Tongue (tissue), 2 donors: ENCODE measurements around the gene GATC. TPM values are rescaled to one million over a fixed set of nuclear protein-coding genes. Genes with fewer than 3 reads are reported as not detected.
"Not testable (repeated sequence)": the region's sequence is repeated elsewhere in the genome, so short reads cannot be mapped to it uniquely, and the experiment has no call there.

Source experiments
- DNase-seq: peaks from one replicate; pipeline ENCODE4 v3.0.0-alpha.2; 2015
- total RNA-seq: library from RNA; depleted of rRNA; stranded (reverse); fragments of >200 nt; gene quantifications from one replicate; pipeline ENCODE4 v1.2.3, GENCODE V29; 2014

Gene GATC
- total RNA-seq, 1 donor from 2014 or later, result 18.5 TPM

DNA sequence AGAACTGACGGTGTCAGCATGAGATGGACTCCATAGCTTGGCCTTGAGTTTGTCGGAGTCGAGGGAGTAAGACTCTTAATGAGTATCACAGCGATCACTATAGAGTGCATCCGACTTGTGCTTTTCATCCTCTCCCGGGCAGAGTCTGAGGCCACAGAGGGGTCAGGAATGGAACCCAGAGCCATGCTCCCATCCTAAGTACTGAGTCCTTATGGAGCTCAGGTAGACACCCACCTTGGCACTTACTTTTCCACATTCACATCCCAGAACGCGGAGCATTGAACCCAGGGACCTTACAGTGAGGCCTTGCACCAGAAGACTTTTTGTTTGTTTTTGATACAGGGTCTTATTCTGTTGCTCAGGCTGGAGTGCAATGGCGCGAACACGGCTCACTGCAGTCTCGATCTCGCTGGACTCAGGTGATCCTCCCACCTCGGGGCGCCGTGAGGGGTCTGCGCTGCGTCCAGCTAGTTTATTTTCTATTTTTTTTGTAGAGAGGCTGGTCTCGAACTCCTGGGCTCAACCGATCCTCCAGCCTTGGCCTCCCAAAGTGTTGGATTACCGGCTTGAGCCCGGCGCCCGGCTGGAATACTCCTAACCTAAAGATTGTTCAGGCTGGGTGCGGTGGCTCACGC, 24.0 kb downstream of the GATC start:
- DNase-seq, result peak; percentile 33

- DNase-seq, result no peak
Measured at GRCh38 chr12:120472521-120472920, 26.3 kb downstream of the GATC start.

GRCh38 chr12:120473807-120474615, 27.8 kb downstream of the GATC start:
- no peak for DNase-seq

GRCh38 chr12:120474616-120474960, 28.3 kb downstream of the GATC start:
- DNase-seq, result peak; percentile 56

DNA sequence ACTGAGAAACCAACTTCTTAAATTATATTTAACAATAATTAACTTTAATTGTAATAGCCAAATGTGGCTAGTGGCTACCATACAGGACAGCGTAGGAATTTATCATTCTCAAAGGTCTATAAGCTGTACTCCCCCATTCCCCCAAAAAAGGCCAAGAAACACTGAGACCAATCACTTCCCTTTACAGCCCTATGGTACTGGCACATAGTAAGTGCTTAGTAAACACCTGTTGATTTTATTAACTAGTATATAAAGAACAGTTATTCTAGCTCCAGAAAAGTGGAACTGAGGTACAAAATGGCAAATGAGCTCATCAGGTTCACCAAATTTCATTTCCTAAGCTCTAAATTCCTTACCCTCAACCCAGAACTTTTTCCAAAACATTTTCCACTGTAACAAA, 29.4 kb downstream of the GATC start:
- DNase-seq, result no peak

- no peak for DNase-seq
Measured at GRCh38 chr12:120479458-120479857, 33.2 kb downstream of the GATC start.

- DNase-seq, result no peak
Measured at GRCh38 chr12:120480211-120480610, 34.0 kb downstream of the GATC start.

DNA sequence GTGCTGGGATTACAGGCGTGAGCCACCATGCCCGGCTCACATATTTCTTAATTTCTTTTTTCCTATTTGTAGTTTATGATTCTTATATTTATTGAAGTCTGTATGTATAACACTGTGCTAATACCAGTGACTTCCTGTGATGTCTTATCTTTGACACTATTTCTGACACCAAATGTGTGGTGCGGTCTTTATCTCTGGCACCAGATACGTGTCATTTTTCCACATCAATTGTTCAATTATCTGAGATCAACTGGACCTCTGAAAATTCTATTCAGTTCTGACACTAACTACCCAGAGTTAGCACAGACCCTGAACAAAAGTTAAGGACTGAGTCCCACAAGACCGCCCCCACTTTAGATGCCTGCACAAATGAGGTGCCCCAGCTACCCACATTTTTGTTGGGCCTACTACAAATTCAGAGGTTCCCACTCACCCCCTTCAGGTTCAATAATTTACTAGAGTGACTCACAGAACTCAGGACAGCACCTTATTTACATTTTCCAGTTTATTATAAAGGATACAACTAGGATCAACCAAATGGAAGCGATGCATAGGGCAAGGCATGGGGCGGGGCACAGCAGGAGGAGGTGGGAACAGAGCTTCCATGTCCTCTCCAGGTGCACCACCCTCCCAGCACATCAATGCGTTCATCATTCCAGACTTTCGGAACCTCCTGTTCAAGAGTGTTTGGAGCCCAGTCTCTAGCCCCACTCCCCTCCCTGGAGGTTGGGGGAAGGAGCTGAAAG, 35.0 kb downstream of the GATC start:
- no peak for DNase-seq

DNA sequence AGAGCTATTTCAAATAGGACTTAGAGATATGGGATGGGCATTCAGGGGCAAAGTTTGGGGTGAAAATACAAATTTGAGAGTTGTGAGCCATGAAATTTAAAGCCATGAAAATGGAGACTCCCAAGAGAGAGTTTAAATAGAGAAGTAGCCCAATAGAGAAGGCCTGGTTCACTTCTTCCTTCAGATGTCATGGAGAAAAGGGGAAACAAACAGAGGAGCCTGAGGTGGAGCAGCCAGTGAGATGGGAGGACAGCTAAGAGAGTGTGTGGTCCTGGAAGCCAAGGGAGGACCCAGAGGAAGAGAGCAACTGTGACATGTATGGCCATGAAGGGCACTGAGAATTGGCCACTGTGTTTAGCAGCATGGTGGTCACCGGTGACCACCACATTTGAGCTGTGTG, 37.4 kb downstream of the GATC start:
- no peak for DNase-seq

DNA sequence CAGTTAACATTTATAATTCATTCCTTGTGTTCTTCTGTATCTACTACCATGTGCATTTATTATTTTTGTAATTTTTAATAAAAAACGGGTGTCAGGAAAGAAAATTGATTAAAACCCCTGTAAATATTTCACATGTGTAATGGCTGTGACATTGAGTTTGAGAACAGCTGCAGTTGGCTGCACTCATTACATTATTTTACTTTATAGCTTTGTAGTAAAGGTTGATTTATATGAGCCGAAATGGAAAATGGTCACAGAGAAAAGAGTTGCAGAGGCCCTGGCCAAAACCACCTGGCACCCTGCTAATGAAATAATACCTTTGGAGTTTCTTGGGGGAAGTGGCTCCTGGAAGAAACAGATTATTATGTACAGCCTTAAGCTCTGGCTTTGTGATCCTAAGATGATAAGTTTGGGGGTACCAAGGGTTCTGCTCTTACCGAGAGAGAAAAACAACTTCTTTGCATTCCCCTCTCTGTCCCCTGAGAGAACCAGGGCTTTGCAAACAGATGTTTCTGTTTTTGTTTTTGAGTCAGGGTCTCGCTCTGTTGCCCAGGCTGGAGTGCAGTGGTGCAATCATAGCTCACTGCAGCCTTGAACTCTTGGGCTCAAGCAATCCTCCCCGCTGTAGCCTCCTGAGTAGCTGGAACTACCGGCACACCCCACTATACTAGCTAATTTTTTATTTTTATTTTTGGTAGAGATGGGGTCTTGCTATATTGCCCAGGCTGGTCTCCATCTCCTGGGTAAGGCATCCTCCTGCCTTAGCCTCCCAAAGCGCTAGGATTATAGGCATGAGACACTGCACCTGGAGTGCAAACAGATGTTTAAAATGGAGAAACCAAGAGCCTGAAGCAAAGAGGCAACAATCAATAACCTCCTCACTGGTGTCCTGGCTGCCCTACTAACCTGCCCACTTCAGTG, 40.0 kb downstream of the GATC start:
- no peak for DNase-seq

- not testable (repeated sequence) for DNase-seq
Measured at GRCh38 chr12:120487552-120487951, 41.3 kb downstream of the GATC start.

GRCh38 chr12:120488057-120488640, 41.9 kb downstream of the GATC start:
- no peak for DNase-seq

GRCh38 chr12:120489018-120489417, 42.8 kb downstream of the GATC start:
- DNase-seq, result no peak

GRCh38 chr12:120490325-120490724, 44.1 kb downstream of the GATC start:
- DNase-seq, result no peak

GRCh38 chr12:120490833-120491512, 44.7 kb downstream of the GATC start:
- no peak for DNase-seq

DNA sequence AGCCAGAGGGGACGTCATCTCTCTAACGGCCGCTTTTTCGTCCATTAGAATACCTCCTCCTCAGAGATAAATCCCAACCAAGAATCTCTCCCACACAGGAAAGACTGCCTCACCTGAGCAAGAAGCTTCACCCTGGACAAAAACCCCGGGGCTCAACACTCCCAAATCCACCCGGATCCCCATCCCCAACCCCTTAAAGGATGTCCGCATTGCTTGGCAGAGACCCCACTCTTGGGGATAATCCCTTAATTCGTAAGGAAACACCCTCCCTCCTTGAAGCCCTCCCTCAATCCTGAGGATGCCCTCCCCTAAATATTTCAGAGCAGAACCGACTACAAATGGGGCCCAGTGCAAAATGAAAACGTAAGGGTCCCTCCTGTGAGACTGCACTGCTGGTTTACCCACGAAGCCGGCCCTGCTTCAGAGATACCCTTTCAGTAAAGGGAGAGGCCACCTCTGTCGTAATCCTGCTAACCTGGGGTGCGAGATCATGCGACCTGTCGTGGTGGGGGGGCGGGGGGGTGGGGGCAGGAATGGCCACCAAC, 49.0 kb downstream of the GATC start:
- DNase-seq, result peak; percentile 38

- peak; percentile 99 for DNase-seq
Measured at GRCh38 chr12:120495731-120496412, 49.6 kb downstream of the GATC start, which contains the start of gene DYNLL1. Gene DYNLL1 (plus strand): TSS chr12:120496113. CDS start chr12:120496422, 309 bp downstream.

DNA sequence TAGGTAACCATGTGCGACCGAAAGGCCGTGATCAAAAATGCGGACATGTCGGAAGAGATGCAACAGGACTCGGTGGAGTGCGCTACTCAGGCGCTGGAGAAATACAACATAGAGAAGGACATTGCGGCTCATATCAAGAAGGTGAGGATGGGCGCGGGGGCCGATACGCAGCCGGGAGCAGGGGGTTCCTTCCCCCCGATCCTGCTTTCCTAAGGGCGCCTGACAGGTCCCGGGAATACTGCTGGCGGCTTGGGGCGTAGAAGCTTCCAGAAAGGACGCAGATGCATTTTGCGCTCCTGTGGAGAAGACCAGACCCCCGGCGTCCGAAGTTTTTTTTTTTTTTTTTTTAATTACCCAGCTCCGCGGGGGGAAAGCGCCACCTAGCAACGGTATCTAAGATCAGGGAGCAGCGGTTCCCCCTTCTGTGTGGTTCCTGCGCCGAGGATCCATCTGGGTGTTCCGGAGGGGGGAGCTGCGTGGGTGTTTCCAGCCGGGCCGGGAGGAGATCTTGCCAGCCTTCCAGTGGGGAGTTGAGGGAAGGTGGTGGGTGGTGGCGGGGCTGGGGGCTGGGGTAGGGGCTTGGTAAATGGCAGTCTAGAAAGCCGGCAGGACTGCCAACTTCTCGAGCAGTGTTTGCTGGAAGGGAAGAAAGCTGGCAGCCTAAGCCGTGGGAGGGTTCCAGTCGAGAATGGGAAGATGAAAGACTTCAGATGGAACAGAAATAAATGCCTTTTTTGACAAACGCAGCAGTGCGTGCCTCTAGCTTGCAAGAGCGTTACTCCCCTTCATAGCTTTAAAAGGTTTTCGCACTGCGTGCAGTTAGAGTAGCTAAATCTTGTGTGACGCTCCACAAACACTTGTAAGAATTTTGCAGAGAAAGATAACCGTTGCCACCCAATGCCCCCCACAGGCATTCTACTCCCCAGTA, 50.4 kb downstream of the GATC start:
- peak; percentile 79 for DNase-seq
